GM21515 (cell line): ENCODE measurements around the gene TMEM164.

ENCODE experiments used
- ATAC-seq: cut with Tn5 transposase; IDR thresholded peaks from one replicate; pipeline ENCODE4 v1.9.1; 2021; ENCODE audit not compliant: unreplicated experiment

TMEM164 gene

GRCh38 chrX:110188701-110189558 is 186.0 kb downstream of the TMEM164 start:
- no peak for ATAC-seq

- ATAC-seq = no peak
Measured at GRCh38 chrX:110192516-110192915, 189.6 kb downstream of the TMEM164 start.

GRCh38 chrX:110194977-110195376 is 192.1 kb downstream of the TMEM164 start:
- no peak for ATAC-seq

- ATAC-seq = no peak
Measured at GRCh38 chrX:110201799-110202198, 198.9 kb downstream of the TMEM164 start.

- no peak for ATAC-seq
Measured at GRCh38 chrX:110204986-110205385, 202.1 kb downstream of the TMEM164 start.

DNA sequence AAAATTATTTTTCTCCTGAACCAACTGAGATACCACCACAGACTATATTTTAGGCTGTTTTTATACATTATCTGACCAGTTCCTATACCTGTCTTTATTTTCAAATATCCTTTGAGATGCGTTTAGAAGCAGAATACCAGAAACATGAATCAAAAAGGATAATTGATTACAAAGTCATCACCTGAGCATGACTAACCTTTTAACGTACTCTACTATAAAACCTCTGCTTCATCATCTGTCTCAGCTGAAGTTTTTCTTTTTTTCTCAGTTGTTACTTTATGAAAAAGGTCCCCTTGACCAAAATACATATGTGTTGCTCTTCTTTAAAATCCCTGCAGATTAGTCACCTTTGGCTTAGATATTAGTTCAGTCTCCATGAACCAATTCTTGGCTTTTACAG is 205.2 kb downstream of the TMEM164 start:
- ATAC-seq = no peak

- ATAC-seq = no peak
Measured at GRCh38 chrX:110210417-110211139, 207.7 kb downstream of the TMEM164 start.

- no peak for ATAC-seq
Measured at GRCh38 chrX:110211340-110211739, 208.4 kb downstream of the TMEM164 start.

DNA sequence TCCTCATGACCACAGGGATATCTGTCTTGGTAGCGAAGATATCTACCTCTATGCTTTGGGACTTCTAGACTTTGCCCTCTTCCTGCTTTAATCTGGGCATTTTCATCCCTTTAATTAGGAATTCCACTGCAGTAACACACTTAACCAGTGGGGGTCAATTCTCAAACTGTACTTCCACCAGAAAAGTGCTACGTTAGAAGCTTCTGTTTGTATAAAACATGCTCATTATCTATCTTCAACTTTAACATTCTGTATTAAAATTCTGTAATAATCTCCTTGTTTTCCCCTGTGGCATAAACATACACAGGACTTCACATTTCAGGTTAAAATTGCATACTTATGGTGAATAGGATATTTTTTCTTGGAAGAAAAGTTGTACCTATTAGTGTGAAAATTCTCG is 209.4 kb downstream of the TMEM164 start:
- ATAC-seq = no peak

- ATAC-seq = no peak
Measured at GRCh38 chrX:110213183-110213582, 210.3 kb downstream of the TMEM164 start.

- no peak for ATAC-seq
Measured at GRCh38 chrX:110214684-110215083, 211.8 kb downstream of the TMEM164 start.

DNA sequence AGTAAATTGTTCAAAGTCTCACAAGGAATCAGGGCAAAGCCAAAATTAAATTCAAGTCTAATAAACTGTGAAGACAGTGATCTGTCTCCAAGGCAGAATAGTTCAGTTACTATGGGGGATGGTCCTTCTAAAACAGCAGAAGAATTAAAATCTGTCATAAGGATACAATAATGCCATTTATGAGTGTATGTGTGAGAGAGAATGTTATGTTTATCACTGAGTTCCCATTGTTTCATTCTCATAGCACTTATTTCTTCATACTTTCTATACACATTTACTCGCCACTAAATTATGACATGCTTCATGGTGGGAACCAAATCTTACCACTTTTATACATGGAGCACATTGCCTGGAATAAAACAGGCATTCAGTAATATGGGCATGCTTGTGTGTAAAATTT is 212.5 kb downstream of the TMEM164 start:
- no peak for ATAC-seq

DNA sequence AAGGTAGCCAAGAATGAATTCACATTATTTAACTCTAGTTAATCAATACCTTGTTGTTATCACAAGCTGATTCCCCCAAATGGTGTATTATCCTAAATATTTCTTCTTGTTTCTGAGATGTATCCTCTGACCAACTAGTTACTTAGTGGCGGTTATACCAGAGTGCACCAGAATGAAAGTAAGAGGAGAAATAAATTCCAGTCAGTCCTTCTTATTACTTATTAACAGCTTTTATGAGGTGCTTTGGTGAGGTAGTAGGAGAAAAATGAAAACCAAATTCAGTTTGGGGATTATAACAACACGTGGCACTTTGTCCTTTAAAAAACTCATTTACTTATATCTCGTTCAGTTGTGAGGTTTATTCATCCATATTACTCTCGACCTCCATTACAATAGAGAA is 213.1 kb downstream of the TMEM164 start:
- ATAC-seq = no peak

- no peak for ATAC-seq
Measured at GRCh38 chrX:110218591-110218990, 215.7 kb downstream of the TMEM164 start.

DNA sequence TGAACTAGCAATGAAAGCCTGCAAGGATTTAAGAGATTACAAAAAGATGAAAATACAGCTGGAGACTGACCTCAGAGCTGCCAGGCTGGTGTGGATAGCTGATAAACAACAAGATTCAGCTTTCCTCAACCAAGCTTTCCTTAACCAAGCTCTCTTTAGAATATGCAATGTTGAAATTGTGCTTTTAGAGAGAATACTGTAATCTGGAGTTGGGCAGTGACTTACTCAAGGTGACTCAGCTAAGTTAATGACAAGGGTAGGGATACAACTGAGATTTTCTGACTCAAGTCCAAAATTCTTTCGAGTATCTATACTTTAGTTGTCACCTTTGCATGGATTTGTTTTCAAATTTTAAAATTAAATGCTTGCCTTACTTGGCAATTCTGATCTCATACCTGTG is 217.0 kb downstream of the TMEM164 start:
- no peak for ATAC-seq

DNA sequence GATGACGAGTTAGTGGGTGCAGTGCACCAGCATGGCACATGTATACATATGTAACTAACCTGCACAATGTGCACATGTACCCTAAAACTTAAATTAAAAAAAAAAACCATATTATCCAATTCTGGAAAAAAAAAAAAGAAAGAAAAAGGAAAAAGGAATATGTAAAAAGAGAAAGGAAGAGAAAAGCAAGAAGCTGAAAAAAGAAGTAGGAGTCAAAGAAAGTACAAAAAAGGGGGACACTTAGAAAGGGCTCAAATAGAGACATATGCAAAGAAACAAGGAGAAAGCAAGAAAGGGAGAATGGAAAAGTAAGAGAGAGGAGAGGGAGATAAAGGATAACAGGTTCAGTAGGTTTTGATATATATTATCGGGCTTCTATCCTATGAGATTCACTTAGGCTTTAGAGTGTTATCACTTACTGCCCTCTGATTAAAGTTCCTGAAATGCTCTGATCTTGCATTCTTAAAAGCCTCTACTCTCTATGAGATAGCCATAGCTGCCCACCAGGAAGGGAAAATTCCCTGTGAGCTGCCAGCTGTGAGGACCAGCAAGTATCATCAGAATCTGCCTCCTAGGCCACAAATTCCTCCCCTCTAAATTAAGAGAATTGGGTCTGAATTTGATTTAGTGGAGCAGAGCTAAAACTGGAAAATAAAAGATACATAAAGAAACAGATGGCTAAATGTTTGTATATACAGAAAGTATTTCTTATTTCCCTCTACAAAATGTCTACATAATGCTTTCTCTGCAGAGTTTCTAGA is 219.8 kb downstream of the TMEM164 start:
- ATAC-seq = no peak

- ATAC-seq = no peak
Measured at GRCh38 chrX:110224926-110225617, 222.2 kb downstream of the TMEM164 start.

- ATAC-seq = no peak
Measured at GRCh38 chrX:110226931-110227330, 224.0 kb downstream of the TMEM164 start.
